Activated naive CD8-positive, alpha-beta T cell treated with anti-CD3 and anti-CD28 coated beads, Interleukin-2, amount 50 U/mL, for 16 hours (primary cell): ENCODE data around the gene SLC13A2.
"Not testable (repeated sequence)": the region's sequence is repeated elsewhere in the genome, so short reads cannot be mapped to it uniquely, and the experiment has no call there.

Experiments used
- DNase-seq: peaks from one replicate; pipeline ENCODE4 v3.0.0-alpha.2; 2020; ENCODE audit warnings: low read depth, low spot score

Gene SLC13A2

DNA sequence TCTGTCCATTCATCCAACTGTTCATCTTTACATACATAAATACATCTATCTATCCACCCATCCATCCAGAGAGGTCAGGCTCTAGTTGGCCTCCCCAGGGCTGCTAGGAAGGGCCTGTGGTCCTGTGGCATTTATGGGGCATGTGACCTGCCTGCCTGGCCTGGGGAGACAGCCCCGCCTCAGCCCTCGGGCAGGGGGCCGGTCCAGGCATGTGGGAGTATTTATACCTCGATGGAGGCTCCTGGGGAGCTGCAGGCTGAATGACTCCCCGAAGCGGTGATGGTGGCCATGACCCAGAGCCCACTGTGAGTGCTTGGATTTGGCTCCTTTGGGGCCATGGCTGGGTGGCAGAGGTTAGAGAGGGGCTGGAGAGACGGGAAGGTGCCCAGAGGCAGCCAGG lies 40.0 kb downstream of the SLC13A2 start:
- no peak for DNase-seq

DNA sequence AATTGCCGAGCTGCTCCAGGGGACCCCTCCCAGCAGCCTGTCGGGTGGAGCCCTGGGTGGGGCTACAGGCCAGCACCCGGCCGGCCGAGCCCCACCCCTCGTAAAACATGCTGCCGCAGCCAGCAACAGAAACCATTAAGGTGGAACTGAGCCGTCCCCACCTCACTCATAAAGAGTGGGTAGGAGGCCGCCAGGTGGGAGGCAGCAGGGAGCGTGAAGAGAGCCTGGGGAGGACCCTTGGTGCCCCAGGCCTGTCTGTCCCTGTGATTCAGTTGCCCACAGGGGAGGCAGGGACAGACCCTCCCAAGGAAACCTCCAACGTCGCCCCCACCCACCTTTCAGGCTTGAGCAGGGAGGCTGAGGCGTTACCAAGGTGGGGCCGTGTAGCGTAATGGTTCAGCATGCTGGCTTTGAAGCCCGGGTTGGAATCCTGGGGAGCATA lies 41.1 kb downstream of the SLC13A2 start:
- no peak for DNase-seq

DNA sequence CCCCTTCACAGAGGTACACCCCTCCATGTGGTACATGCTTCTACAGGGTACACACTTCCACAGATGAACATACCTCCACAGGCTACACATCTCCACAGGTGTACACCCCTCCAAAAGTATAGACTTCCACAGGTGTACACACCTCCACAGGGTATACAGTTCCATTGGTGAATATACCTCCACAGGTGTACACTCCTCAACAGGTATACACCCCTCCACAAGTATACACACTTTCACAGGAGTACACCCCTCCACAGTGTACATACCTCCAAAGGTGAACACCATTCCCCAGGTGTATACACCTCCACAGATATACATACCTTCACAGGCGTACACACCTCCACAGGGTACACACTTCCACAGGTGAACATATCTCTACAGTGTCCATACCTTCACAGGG lies 42.1 kb downstream of the SLC13A2 start:
- DNase-seq, result no peak

DNA sequence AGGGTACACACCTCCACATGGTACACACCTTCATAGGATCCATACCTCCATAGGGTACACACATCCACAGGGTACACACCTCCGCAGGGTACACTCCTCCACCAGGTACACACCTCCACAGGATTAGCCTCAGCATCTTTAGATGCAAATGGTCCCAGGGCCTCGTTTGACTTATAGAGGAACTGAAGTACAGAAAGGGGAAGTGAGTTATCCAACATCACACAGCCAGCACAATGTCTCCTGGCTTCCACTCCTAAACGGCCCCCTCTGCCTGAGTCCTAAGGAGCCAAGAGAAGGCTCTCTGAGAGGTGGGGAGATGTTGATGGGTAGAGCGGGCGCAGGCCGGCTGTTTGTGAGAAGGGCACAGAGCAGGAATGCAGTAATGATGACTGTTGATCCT lies 44.7 kb downstream of the SLC13A2 start:
- no peak for DNase-seq

DNA sequence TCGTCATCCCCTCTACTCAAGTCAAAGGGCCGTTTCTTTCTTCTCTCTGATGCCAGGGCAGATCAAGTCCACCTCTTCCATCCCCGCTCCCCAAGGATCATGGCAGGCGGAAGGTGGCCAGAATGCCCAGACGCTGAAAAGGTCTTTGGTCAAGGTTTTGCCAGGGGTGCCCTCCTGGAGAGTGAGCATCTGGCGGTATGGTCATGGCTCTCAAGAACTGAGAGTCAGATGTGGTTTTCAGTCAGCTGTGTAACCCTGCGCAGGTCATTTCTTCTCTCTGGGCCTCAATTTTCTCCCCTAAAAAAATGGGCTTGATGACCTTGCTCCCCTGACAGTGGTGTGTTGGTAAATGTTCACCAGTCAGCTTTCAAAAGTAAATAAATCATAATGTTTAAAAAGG lies 45.1 kb downstream of the SLC13A2 start:
- no peak for DNase-seq

DNA sequence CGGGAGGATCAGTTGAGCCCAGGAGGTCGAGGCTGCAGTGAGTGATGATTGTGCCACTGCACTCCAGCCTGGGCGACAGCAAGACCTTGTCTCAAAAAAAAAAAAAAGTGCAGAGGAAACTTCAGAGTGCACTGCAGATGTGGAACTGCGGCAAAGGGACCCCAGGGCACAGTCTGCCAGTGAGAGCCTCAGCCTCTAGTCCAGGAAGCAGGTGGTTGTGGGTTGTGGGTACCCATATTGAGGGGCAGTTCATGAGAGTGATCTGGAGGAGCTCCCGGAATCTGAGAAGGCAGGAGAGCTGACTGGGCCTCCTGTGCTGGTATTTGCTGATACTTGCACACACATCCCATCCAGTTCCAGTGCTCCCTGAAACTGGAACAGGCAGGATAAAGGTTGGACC lies 45.8 kb downstream of the SLC13A2 start:
- DNase-seq, result no peak

DNA sequence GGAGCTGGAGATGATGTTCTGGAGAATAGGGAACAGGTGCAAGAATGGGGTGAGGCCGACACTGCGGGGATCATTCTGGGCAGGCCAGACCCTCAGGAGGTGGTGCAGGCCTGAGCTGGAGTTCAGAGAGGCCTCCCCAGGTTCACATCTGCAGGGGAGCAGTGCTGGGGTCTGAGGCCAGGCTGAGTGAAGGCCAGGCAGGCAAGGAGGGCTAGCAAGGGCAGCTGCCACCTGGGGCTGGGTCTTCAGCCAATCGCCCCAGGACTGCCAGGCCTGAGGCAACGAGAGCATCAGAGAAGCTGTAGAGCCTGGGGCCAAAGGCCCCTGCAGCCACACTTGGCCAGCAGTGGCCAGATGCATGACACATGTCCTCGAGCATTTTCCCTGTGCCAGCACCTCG lies 47.2 kb downstream of the SLC13A2 start:
- no peak for DNase-seq

DNA sequence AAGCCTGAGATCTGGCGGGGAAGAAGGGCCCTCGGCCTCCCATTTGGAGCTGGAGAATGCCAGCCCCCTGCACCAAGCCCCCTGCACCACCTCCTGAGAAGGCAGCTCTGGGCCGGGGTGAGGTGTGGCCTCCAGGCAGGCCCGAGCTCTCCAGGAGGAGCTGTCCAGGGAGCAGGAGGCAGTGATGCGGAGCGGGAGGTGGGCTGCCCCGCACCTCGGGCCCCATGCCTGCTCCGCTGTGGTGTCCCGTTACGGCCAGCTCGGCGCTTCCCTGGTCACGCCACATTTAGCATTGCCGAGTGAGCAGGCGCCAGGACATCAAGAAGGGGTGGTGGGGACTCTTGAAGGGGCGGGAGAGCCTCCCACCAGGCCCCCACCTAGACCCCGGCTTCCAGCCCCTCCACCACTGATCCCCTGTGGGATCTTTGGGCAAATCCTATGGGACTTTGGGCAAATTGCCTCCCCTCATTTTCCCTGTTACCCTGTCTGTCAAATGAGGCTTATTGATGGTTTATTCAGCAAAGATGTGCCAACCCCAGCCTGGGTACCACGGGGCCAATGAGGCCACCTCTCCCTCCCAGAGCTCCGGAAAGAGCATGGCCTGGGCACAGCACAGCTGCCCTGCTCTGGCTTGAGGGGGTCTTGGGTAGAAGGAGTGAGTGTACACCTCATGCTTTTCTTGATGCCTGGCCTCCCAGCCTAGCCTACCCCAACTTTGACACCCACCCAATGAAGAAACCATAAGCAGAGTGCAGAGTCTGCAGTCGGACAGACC lies 48.1 kb downstream of the SLC13A2 start:
- no peak for DNase-seq

DNA sequence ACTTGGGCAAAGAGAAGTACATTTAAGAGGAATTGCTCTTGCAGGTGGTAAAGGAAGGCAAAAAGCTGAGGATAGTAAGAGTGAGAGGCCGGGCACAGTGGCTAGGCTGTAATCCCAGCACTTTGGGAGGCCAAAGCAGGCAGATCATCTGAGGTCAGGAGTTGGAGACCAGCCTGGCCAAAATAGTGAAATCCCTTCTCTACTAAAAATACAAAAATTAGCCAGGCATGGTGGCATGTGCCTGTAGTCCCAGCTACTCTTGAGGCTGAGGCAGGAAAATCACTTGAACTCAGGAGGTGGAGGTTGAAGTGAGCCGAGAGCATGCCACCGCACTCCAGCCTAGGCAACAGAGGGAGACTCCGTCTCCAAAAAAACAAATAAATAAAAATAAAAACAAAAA lies 48.8 kb downstream of the SLC13A2 start:
- DNase-seq, result not testable (repeated sequence)

DNA sequence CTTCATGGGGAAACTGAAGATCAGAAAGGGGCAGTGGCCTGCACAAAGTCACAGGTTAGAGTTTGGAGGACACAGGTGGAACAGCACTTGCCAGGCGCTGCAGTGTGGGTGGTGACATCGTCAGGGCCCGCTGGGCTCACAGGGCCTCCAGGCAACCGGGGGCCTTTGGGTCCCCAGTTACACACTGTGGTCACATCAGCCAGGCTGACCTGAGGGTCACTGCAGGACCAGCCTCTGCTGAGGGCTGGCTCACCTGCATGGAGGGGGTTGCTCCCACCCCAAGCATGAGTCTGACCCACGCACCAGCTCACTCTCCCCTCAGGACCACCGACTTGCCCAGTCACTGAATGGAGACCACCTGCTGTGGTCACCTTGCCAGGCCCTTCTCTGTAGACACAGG lies 49.7 kb downstream of the SLC13A2 start:
- DNase-seq, result no peak

DNA sequence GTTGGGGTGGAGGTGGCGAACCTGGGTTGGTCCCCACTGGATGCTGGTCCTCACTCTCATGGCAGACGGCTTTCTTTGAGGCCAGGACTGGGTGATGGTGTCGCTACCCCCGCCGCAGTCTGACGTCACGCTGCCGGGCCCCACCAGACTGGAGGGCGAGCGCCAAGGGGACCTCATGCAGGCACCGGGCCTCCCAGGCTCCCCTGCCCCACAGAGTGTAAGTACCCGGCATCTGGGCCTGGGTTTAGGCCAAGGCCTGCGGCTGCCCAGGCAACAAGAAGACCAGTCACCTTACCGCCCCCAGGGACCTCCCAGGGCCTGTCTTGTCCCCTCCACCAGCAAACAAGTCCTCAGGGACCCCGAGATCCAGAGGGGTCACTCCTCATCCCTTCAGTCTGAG lies 50.4 kb downstream of the SLC13A2 start:
- DNase-seq, result no peak

DNA sequence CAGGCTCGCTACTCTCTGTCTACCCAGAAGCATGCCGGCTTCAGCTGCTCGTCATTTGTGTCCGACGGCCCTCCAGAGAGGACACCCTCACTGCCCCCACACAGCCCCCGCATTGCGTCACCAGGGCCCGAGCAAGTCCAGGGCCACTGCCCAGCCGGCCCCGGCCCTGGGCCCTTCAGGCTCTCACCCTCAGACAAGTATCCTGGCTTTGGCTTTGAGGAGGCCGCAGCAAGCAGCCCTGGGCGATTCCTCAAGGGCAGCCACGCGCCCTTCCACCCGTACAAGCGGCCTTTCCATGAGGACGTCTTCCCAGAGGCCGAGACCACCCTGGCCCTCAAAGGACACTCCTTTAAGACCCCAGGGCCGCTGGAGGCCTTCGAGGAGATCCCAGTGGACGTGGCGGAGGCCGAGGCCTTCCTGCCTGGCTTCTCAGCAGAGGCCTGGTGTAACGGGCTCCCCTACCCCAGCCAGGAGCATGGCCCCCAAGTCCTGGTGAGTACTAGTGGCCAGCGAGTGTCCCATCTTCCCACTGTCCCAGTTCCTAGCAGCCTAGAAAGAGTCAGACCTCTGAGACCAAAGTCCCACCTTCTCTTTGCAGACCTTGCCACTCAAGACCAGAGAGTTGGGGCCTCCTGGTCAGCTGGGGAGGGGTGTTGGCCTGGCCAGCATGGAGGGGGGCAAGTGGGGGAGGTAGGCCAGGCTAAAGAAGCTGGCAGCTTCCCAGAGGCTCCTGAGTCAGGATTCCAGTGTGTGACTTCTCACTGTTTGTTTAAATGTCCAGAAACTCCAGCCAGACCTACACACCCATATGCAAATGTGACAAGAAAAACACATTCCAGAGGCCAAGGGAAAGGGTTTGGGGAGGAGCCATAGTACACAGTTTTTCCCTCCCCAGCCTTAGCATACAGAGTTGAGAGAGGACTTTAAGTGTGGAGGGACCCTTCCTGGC lies 51.3 kb downstream of the SLC13A2 start:
- DNase-seq, result no peak

DNA sequence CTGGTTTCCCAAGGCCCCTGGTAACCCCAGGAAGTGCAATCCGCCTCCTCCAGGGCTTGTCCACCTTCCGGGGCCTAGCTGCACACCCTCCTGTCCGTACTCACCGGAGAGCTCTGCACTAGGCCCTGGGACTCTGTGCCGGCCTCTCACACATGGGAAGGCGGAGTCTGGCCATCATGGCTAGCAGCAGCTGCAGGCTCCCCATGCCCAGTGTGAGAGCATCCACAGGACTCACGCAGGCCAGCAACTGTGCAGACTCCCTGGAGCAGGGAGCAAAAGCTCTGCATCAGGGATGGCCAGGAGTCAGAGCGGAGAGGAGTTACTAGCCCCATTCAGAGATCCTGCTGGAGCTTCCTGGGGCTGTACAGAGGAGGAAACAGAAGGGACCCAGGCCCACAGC lies 52.9 kb downstream of the SLC13A2 start:
- no peak for DNase-seq

DNA sequence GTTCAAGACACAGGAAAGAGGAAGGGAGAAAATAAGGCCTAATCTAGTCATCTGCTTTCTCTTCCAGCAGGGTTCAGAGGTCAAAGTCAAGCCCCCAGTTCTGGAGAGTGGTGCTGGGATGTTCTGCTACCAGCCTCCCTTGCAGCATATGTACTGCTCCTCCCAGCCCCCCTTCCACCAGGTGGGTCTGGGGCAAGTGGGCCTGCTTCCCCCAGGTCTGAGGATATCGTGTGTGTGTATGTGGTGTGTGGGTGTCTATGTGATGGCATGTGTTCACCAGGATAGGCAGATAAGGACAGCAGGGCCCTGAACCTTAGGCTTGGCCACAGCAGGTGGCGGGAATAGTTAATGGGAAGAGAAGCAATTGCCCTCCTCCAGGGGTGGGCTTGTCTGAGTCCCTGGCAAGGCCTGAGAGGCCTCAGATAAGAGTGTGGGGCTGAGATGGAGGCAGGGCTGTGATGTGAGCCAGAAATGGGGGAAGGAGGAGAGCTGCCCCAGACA lies 53.8 kb downstream of the SLC13A2 start:
- no peak for DNase-seq

DNA sequence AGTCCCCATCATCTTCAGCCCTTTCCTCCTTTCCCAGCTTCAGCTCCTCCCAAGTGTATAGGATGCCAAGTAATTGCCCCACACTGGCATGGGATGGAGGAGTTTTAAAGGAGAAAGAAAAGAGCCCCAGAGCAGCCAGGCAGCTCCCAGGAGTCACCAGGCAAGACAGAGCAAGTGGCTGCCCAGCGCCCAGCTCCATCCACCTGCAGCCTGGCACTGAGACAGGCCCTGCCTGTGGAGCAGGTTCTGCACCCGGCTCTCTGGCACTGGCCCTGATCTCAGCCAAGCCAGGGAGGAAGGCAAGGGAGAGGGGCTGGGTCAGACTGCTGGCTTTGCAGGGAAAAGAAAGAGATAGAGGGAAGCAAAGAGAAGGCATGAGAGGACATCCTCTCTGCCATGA lies 54.4 kb downstream of the SLC13A2 start:
- no peak for DNase-seq

DNA sequence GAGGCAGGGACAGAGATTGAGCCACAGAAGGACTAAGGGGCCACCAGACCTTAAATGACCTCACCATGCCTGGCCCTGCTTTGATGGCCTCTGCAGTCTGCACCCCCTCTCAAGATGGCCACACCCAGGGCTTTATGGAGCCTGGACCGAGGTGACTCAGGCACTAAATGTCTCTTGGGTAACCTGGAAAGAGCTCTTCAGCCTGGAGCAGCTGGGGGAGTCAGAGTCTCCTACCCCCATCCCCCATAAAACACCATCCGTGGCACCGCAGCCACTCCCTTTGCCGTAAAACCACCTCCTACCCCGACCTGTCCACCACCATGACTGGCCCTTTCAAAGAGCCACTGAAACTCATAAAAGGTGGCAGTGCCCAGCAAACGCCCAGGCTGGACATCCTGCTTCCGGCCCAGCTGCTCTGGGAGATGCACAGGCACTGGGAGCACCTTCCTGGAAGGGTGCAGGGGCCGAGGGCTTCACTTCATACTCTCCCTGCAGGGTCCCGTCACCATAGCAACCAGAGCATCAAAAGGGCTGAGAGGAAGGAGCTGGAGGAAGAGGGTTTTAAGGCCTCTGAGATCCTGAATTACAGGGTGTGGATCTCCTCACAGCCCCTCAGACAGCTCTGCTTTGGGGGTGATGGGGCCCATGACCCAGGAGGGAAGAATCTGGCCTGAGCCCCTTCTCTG lies 55.0 kb downstream of the SLC13A2 start:
- DNase-seq, result no peak

DNA sequence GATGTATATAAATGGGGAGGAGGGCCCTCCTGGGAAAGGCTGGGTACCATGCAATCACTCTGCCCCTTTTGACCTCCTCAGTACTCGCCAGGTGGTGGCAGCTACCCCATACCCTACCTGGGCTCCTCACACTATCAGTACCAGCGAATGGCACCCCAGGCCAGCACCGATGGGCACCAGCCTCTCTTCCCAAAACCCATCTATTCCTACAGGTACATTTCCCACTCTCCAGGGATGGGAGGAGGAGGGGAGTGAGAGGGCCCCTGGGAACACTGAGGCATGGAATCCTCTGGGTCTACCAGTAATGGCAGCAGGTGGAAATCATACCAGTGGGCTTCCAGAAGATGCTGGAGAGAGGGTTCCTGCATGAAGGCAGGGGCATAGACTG lies 55.6 kb downstream of the SLC13A2 start:
- DNase-seq, result no peak

DNA sequence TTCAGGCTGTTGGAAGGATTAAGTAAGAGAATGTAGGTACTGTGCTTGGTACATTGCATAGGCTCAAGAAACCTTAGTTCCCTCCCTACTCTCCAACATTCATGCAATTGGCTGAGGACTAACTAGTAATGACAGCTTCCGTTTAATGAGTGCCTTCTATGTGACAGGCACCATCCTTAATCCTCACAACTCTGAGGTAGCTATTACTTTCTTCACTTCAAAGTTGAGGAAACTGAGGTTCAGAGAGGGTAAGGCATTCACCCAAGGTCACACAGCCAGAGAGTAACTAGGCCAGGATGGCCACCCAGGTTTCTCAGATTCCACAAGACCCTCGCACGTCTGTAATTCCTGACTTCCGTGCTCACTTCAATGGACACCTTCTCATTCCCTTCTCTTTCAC lies 56.8 kb downstream of the SLC13A2 start:
- DNase-seq, result no peak

DNA sequence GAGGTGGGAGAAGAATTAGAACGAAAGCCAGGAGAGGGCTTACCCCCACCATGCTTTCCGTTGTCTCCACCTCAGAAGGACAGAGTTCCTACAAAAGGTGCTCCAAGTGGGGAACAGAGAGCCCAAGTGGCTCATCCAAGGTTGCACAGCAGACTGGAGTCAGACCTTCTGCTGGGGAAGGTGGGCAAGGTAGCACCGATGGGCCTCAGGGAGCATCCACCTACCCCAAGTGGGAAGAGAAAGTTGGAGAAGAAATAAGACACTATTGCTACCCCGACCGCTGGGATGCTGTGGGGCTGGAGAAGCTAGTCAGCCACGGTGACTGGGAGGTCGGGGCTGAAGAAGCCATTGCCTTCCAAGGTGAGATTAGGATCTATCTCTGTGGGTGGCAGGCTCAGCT lies 57.5 kb downstream of the SLC13A2 start:
- DNase-seq, result no peak

DNA sequence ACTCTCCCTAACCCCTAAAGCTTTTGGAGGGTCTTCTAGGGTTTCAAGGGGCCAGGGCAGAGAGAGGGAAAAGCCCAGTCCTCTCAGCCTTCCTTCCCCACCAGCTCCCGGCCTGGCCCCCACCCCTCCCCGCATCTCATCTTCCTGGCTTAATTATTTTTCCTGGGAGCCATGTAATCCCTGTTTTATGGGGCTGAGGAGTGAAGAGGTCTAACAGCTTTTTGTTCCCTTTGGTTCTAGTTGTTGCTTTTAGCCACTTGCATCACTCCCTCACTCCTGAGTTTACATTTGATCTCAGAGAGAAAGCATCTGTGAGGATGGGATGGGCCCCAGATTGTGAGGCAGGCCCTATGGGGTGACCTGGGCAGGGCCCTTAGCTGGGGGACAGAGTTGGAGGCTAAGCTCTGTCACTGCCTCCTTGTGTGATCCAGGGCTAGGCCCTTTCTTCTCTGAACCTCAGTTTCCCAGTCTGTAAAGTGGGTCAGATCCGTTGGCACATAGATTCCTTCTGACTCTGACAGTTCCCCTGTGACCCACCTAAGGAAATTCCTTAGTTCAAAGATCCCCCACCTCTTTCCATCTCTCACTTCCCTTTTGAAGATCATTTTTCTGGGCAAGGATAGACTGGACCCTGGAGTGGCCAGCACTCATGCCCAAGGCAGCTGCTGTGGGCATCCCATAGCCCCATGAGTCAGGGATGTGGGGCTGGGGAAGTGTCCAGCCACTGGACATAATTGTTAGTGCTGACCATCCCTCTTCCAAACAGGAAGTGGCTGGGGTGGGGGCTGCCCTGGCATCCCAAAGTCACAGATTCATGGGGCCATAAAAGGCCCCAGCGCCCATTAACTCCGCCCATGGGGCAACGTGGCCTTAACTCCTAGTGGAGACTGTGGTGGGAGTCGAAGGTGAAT lies 58.9 kb downstream of the SLC13A2 start:
- no peak for DNase-seq
